DMS153 treated with DMSO at 0.1 percent for 48 hours (cell line): Measurements from ENCODE around the gene CCNG2.
"Not testable (repeated sequence)": the region's sequence is repeated elsewhere in the genome, so short reads cannot be mapped to it uniquely, and the experiment has no call there.

Experiments
- DNase-seq: peaks from one replicate; lab custom pipeline; 2025; ENCODE audit not compliant: unreplicated experiment; lab: John Stamatoyannopoulos, UW

CCNG2 gene, protein sequence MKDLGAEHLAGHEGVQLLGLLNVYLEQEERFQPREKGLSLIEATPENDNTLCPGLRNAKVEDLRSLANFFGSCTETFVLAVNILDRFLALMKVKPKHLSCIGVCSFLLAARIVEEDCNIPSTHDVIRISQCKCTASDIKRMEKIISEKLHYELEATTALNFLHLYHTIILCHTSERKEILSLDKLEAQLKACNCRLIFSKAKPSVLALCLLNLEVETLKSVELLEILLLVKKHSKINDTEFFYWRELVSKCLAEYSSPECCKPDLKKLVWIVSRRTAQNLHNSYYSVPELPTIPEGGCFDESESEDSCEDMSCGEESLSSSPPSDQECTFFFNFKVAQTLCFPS

DNA sequence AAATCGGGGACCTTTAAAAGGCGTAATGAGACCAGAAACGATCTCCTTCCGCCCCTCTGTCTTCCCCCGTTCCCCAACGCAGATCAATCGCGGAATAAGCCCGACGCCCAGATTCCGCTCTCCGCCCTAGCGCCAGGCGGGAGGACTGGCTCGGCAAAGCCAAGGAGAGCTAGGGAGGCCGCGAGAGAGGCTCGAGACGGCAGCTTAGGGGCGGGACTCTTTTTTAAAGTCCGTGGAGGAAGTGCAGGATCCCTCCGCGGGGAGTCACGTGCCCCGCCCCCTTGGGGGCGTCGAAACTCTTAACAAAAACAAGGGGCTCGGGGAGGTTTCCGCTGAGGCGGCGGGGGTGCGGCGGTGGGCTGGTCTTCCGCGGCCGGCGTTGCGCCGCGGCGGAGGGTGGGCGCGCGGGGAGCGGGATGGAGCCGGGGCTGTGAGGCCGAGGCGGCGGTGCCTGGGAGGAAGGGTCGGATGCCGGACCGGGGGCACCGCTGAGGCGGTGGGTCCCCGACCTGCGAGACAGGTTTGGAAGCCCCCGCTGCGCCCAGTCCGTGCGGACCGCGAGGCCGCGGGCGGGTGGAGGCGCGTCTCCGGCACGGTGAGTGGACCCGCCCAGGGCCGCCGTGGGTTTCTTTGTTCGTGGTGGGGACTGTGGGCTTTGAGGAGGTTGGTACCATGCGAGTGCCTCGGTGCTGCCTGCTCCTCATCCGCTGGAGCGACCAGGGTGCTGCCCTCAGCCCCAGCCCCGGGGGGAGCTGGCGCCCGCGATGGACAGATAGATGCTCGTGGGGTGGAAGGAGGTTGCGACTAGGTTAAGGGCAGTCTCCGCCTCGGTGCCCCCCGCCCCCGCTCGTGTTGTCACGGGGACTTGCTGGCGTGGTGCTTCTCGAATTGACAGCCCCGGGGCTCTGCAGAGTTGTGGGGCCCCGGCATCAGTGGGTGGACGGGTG lies at the start of gene CCNG2:
Gene CCNG2, plus strand, starts transcription at position 296 of the 947 bp plus-strand sequence. CDS start 1,326 bp downstream, outside the sequence.
- no peak for DNase-seq

DNA sequence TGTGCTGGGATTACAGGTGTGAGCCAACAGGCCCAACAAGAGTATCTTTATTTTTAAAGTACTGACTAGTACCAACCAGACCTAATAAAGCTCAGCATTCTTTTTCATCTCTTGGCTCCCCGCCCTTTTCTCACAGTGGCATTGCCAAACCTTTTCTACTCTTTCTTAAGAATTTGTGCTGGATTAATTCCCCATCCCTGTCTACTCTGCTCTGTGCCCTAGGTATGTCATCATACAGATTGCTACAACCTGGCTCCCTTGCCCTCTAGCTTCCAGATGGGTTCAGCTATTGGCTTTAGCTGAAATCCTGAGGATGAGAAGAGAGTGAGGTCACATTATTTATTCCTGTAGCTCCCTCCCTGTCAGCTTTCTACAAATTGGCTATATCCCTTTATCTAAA lies 46.3 kb upstream of the CCNG2 start:
- no peak for DNase-seq

DNA sequence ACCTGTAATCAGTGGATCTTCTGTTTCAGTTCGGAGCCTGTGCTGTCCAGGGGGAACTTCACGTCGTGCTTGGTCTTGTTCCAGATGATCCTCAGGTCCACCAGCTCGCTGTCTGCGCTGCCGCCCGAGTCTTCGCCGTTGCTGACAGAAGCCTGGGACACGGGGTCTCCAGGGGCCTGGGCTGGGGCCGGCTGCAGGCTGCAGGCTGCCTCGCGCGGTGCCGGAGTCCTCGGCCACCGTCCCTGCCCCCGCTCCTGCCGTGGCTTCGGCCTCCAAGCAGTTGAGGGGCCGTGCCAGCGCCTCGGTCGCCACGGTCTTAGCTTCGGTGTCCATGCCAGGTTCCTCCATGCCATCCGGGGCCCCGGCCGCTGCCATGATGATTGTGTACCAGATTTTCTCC lies 43.9 kb upstream of the CCNG2 start:
- no peak for DNase-seq

DNA sequence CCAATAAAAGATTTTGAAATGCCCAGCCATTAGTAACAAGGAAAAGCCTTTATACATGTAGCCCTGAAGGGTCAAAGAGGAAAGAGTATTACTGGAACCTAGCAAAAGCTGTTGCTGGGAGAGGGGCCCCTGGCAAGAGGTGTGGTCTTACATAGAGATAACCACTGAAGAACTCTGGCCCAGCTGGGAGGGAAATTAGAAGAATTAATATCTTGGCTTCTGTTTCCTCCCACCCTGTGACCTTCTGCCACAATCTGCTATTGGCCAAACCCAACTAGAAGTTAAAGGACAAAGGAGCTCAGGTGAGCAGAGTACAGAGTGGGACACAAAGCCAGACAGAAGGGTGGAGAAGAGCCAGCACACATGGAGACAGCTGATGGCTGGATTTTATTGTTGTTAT lies 39.3 kb upstream of the CCNG2 start:
- DNase-seq: no peak

DNA sequence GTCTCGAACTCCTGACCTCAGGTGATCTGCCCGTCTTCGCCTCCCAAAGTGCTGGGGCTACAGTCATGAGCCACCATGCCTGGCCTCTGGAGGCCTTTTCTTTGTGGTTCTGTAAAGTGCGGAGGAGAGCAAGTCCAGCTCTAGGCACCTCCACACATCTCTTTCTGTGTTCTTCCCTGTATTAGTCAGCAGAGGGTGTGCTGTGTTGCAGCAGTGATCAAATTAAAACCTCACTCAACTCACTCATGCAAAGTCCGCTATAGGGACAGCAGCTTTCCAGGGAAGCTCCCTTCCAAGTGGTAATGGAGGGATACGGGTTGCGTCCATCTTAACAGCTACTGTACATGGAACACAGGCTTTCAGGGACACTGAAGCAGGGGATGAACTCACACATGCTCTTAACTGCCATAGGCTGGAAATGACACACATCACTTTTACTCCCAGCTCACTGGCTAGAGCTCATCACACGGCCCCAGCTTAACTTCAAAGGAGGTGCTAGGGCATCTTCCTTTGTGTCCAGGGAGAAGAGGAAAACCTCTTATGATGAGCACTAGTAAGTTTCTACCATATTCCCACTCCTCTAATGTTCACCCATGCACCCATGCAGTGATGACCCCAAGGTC lies 36.0 kb upstream of the CCNG2 start:
- no peak for DNase-seq

DNA sequence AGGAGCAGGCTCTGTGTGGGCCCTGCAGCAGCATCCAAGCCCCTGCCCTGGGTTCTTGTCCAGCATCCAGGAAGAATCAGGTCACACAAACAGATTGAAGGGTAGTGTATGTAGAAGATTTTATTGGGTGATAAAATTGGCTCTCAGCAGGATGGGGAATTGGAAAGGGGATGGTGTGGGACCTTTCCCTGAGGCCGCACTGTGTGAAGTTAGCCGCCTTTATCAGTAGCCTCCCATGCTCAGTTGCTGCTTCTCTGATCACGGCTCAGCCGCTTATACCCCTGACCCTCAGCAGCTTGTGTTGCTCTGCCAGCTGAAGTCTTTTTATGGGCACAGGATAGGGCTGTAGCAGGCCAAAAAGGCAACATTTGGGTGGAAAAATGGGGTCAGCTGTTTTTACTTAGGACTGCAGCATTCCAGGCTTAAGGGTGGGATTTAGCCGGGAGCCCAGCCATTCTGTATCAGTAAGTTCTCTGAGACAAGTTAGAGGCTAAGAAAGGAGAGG lies 35.2 kb upstream of the CCNG2 start:
- DNase-seq: no peak

DNA sequence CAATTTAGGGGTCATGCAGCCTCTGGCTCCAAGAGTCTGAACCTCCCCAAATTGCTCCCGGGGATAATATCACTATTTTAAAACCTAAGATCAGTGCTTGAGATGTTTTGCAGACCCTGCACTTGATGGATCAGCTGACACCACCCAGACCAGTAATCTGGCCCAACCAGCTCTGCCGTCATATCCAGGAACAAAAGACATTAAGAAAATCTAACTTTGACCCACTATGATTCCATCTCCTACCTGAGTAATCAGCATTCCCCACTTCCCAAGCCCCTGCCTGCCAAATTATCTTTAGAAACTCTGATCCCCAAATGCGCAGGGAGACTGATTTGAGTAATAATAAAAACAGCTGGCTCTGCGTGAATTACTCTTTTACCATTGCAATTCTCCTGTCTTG lies 34.4 kb upstream of the CCNG2 start:
- DNase-seq: no peak

DNA sequence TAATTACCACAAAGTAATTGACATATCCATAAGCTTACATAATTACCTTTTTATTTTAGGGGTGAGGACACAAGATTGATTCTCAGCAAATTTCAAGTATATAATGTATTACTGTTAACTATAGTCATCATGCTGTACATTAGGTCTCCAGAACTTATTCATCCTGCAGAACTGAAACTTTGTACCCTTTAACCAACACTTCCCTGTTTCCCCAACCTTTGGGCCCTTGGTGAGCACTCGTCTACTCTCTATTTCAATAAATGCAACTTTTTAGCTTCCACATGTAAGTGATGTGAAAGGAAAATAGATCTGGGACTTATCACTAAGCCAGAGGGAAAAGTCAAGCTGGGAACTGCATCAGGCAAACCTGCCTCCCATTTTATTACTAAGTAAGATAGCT lies 33.6 kb upstream of the CCNG2 start:
- DNase-seq: no peak

DNA sequence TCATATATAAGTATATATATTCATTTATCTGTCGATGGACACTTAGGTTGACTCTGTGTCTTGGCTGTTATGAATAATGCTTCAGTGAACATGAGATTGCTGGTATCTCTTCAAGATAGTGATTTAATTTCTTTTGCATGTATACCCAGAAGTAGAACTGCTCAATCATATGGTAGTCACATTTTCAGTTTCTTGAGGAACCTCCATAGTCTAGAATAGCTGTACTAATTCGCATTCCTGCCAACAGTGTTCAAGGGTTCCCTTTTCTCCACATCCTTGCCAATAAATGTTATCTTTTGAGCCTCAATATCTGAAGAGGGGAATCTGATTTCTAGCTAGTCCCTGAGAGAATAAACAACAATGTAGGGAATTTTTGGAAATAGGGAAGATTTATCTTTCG lies 32.4 kb upstream of the CCNG2 start:
- DNase-seq: no peak

DNA sequence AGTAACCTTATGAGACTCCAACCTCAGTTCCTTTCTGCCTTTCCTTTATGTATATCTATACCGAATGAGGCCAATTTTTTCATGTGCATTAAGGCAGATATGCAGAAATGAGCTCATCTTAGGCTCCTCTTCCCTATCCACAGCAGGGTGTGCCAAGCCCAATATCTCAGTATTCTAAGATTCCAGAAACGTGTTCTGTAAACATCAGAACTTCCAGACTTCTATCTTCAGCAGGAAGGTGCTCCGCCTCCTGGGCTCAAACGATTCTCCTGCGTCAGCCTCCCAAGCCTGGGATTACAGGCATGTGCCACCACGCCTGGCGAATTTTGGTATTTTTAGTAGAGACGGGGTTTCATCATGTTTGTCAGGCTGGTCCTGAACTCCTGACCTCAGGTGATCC lies 31.0 kb upstream of the CCNG2 start:
- DNase-seq: no peak

DNA sequence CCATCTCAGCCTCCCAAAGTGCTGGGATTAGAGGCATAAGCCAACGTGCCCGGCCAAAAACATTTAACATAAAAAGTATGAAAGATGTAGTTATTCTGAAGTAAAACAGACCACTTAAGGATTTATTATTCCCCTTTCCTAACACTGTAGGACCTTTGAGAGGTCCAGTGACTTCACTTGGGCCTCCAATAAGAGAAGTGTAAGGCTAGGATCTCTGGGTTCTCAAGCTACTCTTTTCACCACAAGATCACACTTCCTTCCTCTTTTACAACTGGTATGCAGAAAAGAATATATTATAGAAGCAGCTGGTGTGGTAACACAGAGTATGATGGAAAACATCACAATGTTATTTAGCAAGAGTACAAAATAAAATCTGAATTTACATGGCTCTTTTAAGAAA lies 30.2 kb upstream of the CCNG2 start:
- DNase-seq: no peak

DNA sequence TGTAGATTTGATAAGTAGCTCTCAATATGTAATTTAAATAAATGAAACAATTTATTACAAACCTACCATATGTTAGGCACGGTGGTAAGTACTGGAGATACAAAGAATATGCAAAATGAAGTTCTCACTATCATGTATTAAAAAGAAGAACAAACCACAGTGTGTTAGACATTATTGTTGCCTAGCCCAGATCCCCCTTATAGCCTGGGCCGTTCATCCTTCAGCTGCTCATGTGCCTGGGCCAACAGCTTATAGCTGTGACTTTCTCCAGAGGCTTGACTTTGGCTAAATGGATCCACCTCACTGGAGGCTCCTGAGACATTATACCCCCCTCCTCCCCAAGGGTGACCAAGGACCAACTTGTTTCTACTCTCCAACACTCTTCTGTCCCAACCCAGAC lies 29.8 kb upstream of the CCNG2 start:
- no peak for DNase-seq

DNA sequence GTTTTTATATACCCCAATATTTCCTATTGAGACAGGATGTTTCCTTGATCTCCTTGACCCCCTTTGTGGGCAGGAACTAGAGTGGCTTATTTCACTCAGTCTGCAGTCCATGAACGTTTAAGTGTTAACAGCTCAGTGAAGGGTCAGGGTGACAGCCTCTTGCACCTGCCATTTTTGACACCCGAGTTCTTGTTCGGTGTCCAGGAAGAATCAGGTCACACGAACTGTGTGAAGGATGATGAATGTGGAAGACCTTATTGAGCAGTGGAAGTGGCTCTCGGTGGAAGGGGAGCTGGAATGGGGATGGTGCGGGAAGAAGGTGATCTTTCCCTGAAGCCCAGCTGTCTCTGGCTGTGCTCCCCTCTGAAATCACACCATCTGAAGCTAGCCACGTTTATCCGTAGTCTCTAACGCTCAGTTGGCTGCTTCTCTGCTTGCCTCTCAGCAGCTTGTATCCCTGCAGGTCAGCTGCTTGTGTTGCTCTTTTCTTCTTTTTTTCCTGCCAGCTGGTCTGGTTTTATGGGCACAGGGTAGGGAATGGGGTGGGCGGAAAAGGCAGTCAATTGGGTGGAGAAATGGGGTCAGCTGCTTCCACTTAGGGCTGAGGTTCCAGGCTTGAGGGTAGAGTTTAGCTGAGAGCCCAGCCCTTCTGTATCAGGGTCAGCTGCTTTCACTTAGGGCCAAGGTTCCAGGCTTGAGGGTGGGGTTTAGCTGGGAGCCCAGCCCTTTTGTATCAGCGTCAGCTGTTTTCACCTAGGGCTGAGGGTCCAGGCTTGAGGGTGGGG lies 29.0 kb upstream of the CCNG2 start:
- no peak for DNase-seq

DNA sequence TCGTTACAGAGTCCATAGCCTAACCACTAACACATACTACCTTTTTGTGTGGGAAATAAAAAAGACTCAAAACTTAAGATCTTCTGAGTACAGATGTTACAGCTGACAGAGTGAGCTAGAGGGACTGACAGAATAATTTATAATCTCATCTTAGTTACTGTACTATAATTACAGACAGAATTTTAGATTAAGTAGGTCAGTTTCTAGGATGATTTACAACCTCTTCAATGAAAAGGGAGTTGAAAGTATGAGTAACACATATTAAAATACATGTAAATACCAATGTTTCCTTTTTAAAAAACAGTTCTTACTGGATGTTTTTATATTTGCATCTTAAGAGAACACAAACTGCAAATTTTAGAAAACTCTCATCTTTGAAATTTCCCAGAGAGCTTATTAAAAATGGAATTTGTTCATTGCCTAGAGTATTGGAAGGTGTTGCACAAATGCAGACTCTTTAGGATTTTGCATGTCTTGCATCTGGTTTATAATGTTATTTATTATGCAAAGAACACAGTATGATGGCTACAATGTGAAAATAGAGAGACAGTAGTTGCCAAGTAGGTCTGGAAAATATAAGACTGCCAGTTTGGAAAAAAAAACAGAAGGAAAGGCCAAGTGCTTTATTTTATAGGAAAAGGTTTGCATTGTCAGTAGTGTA lies 24.2 kb upstream of the CCNG2 start:
- DNase-seq: no peak

DNA sequence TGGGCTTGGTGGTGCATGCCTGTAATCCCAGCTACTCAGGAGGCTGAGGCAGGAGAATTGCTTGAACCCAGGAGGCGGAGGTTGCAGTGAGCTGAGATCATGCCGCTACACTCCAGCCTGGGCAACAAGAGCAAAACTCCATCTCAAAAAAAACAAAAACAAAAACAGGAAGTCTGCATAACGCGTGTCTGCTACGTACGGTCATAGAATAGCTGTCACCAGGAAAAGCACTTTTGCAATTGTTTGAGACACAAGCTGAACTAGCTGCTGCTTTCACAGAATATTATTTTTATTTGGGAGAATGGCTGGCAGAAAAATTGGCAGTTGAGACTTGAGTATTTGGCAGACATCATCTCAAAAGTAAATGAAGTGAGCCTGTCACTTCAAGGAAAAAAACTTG lies 19.6 kb upstream of the CCNG2 start:
- DNase-seq: not testable (repeated sequence)

DNA sequence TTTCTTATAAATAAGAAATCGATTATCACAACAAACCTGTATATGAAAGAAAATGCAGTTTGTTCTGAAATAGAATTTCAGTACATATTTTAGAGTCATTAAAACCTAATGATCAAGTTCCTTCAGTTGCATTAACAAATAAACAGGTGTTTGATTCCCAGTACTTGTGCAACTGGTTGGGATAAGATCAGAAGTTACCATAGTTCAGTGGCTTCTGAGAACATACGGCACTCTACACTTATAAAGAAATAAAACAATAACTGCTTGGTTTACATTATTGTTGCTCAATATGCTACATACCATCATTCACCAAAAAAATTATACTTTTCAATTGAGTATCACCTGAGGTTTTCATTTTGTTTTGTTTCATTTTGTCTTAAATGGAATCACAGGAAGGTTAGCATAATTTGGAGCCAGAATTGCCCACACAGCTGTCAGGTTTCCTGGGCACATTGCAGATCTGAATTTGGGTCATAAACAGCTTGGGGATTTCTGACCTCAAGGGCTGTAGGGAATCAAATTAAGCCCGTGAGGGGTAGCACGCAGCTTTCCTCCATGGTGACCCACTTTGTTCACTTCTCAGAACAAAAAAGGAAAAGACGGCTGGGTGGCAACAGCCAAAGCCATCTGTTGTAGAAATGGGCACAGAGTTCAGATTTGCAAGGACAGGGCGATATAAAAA lies 14.9 kb upstream of the CCNG2 start:
- no peak for DNase-seq

DNA sequence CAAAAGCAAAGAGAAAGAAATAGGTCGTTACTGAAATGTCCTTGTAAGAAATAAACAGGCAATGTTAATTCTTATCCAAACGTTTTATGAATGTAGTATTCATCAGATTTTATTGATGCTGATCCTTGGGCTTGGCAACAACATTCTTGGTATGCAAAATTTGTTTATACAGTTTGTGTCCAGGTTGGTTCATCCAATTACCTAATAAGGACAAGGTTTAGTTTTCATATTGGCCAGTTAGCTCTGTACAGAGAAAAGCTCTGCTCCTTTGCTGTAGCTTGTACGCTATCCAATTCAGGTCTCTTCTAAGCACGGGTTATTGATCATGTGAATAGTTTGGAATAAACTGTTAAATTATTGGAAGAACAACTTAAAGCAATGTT lies 14.4 kb upstream of the CCNG2 start:
- DNase-seq: no peak

DNA sequence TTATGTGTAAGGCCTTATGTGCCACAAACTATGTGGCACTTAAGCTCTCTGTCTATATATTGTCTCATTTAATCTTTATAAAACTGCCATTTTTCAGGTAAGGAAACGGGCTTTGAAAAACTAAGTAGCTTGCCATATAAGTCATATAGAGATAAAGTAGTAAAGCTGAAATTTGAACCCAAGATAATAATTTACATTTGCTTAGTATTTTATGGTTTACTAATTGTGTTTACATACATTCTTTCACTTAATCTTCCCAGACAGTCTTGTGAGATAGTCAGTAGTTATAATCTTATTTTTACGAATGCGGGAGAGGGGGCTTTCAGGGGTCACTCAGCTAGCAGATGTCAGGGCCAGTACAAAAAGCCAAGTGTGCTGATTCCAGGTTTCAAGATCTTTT lies 13.9 kb upstream of the CCNG2 start:
- no peak for DNase-seq

DNA sequence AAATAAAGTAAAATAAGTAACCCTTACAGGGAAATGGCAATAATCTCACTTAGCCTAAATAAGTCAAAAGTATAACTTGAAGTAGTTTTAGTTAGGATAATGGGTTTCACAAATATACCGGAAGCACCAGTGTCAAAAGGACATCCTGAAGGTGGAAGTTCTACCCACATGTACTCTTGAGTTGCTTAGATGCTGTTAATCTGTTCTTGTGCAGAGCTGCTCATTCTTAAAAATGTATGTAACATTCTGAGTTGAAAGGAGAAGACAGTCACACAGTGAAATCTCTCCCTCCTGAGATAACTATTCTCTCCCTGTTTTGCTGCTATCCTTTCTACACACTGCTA lies 11.2 kb upstream of the CCNG2 start:
- DNase-seq: no peak
